Gastroesophageal sphincter (tissue), 3 donors: ENCODE results near the gene CFAP107.

ENCODE experiments used
- CTCF ChIP-seq, 4 experiments: fragments of 200-600 bp in 2 of 4; fragments of 450-650 bp in 2 of 4; sonication (generic) in 1 of 4; IDR thresholded peaks; one replicate each; pipeline ENCODE4 v1.5.1; 2017 to 2019; ENCODE audit warnings: antibody characterized with exemption in 4 of 4, mild to moderate bottlenecking in 2 of 4, moderate library complexity in 2 of 4
- POLR2A ChIP-seq, 2 donors: fragments of 450-650 bp; IDR thresholded peaks; one replicate each; pipeline ENCODE4 v1.6.1; 2017; ENCODE audit warnings: antibody characterized with exemption in 2 of 2, mild to moderate bottlenecking in 2 of 2, moderate library complexity in 1 of 2

- TF ChIP-seq CTCF (IDR thresholded peaks at IDR 0.05) (no peak), POLR2A (IDR thresholded peaks at IDR 0.05) (no peak)
Observed at GRCh38 chr1:12776801-12777557, 31.0 kb downstream of the CFAP107 start.
